GM12878 (cell line): ENCODE results near the gene NCF4. TPM values are rescaled to one million over a fixed set of nuclear protein-coding genes. Genes with fewer than 3 reads are reported as not detected.
A peak's percentile ranks its signal among the peaks of the same experiment; 100 is the strongest.

Experiments used
- ATAC-seq: fragments of 200-7000 bp; cut with Tn5 transposase; 3 replicates; pipeline ENCODE4 v1.9.1; 2020; ENCODE audit warnings: mild to moderate bottlenecking, moderate library complexity
- BruUV-seq: library from RNA; stranded (reverse); fragments of 400-500 nt; replicated peaks from 2 replicates; lab custom pipeline; 2021; lab: Mats Ljungman, UMichigan
- CTCF ChIA-PET: fragments of 300-600 bp; sonication (Branson Sonifier 250); formaldehyde crosslinking; extraction: SDS; loops from one replicate; lab custom pipeline; 2021; ENCODE audit warnings: inconsistent platforms; lab: Yijun Ruan, JAX
- POLR2A ChIA-PET: fragments of 350-600 bp; formaldehyde crosslinking; extraction: SDS; loops from one replicate; lab custom pipeline; 2021; ENCODE audit warnings: inconsistent platforms; lab: Charles Lee
- RAD21 ChIA-PET: fragments of 300-600 bp; sonication (Branson Sonifier 250); formaldehyde crosslinking; loops from one replicate; lab custom pipeline; 2023; ENCODE audit warnings: antibody characterized with exemption; ENCODE audit not compliant: unreplicated experiment; lab: Charles Lee
- SMC1A ChIA-PET: fragments of 300-600 bp; sonication (Branson Sonifier 250); formaldehyde crosslinking; loops from one replicate; lab custom pipeline; 2023; ENCODE audit not compliant: unreplicated experiment, uncharacterized antibody; lab: Charles Lee
- DNase-seq: peaks from one replicate; pipeline ENCODE4 v3.0.0-alpha.2; 2011; ENCODE audit warnings: low read depth, low spot score
- FAIRE-seq: peaks from 3 replicates; lab custom pipeline; 2011; peaks lifted over from hg19 to GRCh38; lab: Jason Lieb, UNC
- H2AFZ ChIP-seq: 2 replicates; pipeline ENCODE4 v1.6.0; 2011; ENCODE audit warnings: low read depth, low read length, control low read depth; ENCODE audit not compliant: control insufficient read depth
- H3K27ac ChIP-seq: 2 replicates; pipeline ENCODE4 v1.5.1; 2011; ENCODE audit warnings: control low read depth; ENCODE audit not compliant: control insufficient read depth, insufficient read depth
- H3K27me3 ChIP-seq, 2 experiments: replicated peaks in 1 of 2; 2 replicates each; pipeline versions ENCODE4 v1.6.0 to v1.6.1; 2011; ENCODE audit warnings: low read length in 1 of 2; ENCODE audit not compliant: control insufficient read depth in 2 of 2, insufficient read depth in 2 of 2
- H3K36me3 ChIP-seq, 2 experiments: 2 replicates each; pipeline ENCODE4 v1.5.1; 2011; ENCODE audit warnings: low read length in 1 of 2; ENCODE audit not compliant: control insufficient read depth in 2 of 2, insufficient read depth in 2 of 2
- H3K4me1 ChIP-seq: 2 replicates; pipeline ENCODE4 v1.6.1; 2011; ENCODE audit warnings: mild to moderate bottlenecking, low read length, moderate library complexity, mixed read lengths; ENCODE audit not compliant: control insufficient read depth, insufficient read depth
- H3K4me2 ChIP-seq: 2 replicates; pipeline ENCODE4 v1.6.0; 2011; ENCODE audit warnings: control low read depth; ENCODE audit not compliant: control insufficient read depth, insufficient read depth
- H3K4me3 ChIP-seq: fragments of 200-600 bp; sonication (generic); 2 replicates; pipeline ENCODE4 v1.5.1; 2016
- H3K79me2 ChIP-seq: 2 replicates; pipeline ENCODE4 v1.6.0; 2011; ENCODE audit warnings: low read length; ENCODE audit not compliant: control insufficient read depth, insufficient read depth
- H3K9ac ChIP-seq: 2 replicates; pipeline ENCODE4 v1.8.0; 2011; ENCODE audit warnings: low read length, control low read depth, mixed read lengths; ENCODE audit not compliant: control insufficient read depth, insufficient read depth
- H3K9me3 ChIP-seq: replicated peaks from 3 replicates; pipeline ENCODE4 v1.5.1; 2011; ENCODE audit warnings: mild to moderate bottlenecking, low read length; ENCODE audit not compliant: control insufficient read depth, insufficient read depth
- H4K20me1 ChIP-seq: 2 replicates; pipeline ENCODE4 v1.6.0; 2011; ENCODE audit not compliant: control insufficient read depth, insufficient read depth
- HSF1 ChIP-seq: fragments of 150-350 bp; IDR thresholded peaks from 2 replicates; pipeline ENCODE4 v1.6.1; 2014; ENCODE audit warnings: mild to moderate bottlenecking, low read depth, low read length
- RAD51 ChIP-seq: fragments of 450-650 bp; IDR thresholded peaks from 2 replicates; pipeline ENCODE4 v1.6.1; 2016; ENCODE audit warnings: moderate library complexity, mild to moderate bottlenecking, inconsistent platforms
- USF1 ChIP-seq: IDR thresholded peaks from 2 replicates; pipeline ENCODE4 v1.6.1; 2011; ENCODE audit warnings: borderline replicate concordance, low read depth, mild to moderate bottlenecking, moderate library complexity, mixed read lengths, low read length; ENCODE audit not compliant: insufficient read depth; ENCODE audit errors: extremely low read length
- ZNF384 ChIP-seq: IDR thresholded peaks from 2 replicates; pipeline ENCODE4 v1.6.1; 2012; ENCODE audit warnings: low read depth, mild to moderate bottlenecking, low read length, improper control_type of control experiment, borderline replicate concordance
- WGBS: methylation state at CpG from one replicate; pipeline ENCODE4 v1.1.6; 2016; ENCODE audit warnings: low lambda C conversion rate; ENCODE audit not compliant: insufficient replicate concordance, insufficient coverage; ENCODE audit errors: missing lambda C conversion rate; 5-methylcytosine and 5-hydroxymethylcytosine counted together
- in situ Hi-C: fragments of 300-500 bp; cut with MboI; formaldehyde crosslinking; loops from 9 replicates; pipeline ENCODE4 v1.14.3; 2018; ENCODE audit warnings: mixed read lengths
- intact Hi-C: fragments of 100-400 bp; cut with micrococcal nuclease; formaldehyde crosslinking; loops from one replicate; pipeline ENCODE4 v1.14.2; 2022; ENCODE audit not compliant: unreplicated experiment
- polyA plus RNA-seq, 11 experiments: library from polyadenylated mRNA; depleted of rRNA in 4 of 11; unstranded in 6 of 11; stranded (reverse) in 5 of 11; fragments of >200 nt; fragmentation: Nextera tagmentation in 4 of 11; fragmentation: Illumina TruSeq in 1 of 11; extraction: Ambion mirVana in 4 of 11; extraction: Trizol in 1 of 11; gene quantifications; 1 replicate in 1 of 11; 2 replicates in 10 of 11; pipeline versions ENCODE4 v1.2.1 to v1.2.3, GENCODE V29; 2011 to 2016; ENCODE audit warnings: inconsistent platforms in 2 of 11, missing spikeins in 2 of 11, low read depth in 1 of 11
- total RNA-seq, 4 experiments: library from RNA; depleted of rRNA in 3 of 4; stranded (reverse); fragments of >200 nt in 3 of 4; fragmentation: Illumina TruSeq in 1 of 4; extraction: Trizol in 1 of 4; gene quantifications; 2 replicates each; pipeline versions ENCODE4 v1.2.1 to v1.2.3, GENCODE V29; 2013 to 2021

NCF4 gene
- total and polyA plus RNA-seq, 10 of the 15 experiments (the other 5 are each of a cell fraction or from before 2014, with no cell fraction given), result 22.9 to 136 (median 72.5) TPM

GRCh38 chr22:36907253-36908195 lies 46.7 kb downstream of the NCF4 start:
- ChIA-PET RAD21 (interaction anchor here (0.8 to 1.6 kb wide), 6 partner anchors 12 to 69 kb away, joined by 3 to 6 read pairs (median 3); no protein-coding TSS in a partner anchor), POLR2A (interaction anchor here (1.0 kb wide), 1 partner anchor 46 kb away, joined by 3 read pairs; the partner anchor contains the start of gene NCF4), CTCF (interaction anchor here (0.7 to 3.3 kb wide), 4 partner anchors 13 to 51 kb away, joined by 3 to 11 read pairs (median 4); no protein-coding TSS in a partner anchor), SMC1A (interaction anchor here (0.6 to 2.1 kb wide), 11 partner anchors 10 to 144 kb away, joined by 3 to 9 read pairs (median 3); no protein-coding TSS in a partner anchor)
- Histone ChIP-seq H3K27me3 (no peaks in the 10 kb centered on the region), H3K4me3 (no peak overlapping the region), H3K9me3 (no peaks in the 10 kb centered on the region; the same call in 2 of the 3 replicates), H2AFZ (no peak overlapping the region), H3K9ac (no peak overlapping the region), H3K4me1 (peaks cover 2% of the 10 kb centered on the region), H3K27ac (no peak overlapping the region), H3K4me2 (no peak overlapping the region), H3K36me3 (no peaks in the 10 kb centered on the region), H3K79me2 (no peaks in the 10 kb centered on the region), H4K20me1 (no peaks in the 10 kb centered on the region)
- intact Hi-C loops (no loop called here), in situ Hi-C loops (no loop called here)
- no peak for DNase-seq
- WGBS, result 49% methylated on average over 7 of the region's 7 CpGs
- BruUV-seq, result no TSS peak
- TF ChIP-seq HSF1, result no peak
- 0 out of 2 replicates have a peak, but pooled peaks have one; percentile 11 for TF ChIP-seq RAD51
- no peak for TF ChIP-seq ZNF384
- no peak for TF ChIP-seq USF1
- ATAC-seq, result peak; percentile 78
- FAIRE-seq, result no peak
